NCI-H748 (cell line): ENCODE data around the gene OR2AK2.

Experiments used
- DNase-seq: peaks from one replicate; lab custom pipeline; 2025; ENCODE audit not compliant: unreplicated experiment; lab: John Stamatoyannopoulos, UW

OR2AK2 gene

GRCh38 chr1:247964933-247965332, at the start of gene OR2AK2:
Gene OR2AK2 (plus strand): TSS chr1:247965233. CDS start chr1:247965377, 144 bp downstream.
- DNase-seq, result no peak

- no peak for DNase-seq
Observed at GRCh38 chr1:247919952-247920351, 45.1 kb upstream of the OR2AK2 start, which contains the start of gene OR2T8. Gene OR2T8 (plus strand): TSS chr1:247920252. CDS start chr1:247921018, 766 bp downstream.

- no peak for DNase-seq
Observed at GRCh38 chr1:247923941-247924340, 41.1 kb upstream of the OR2AK2 start.

GRCh38 chr1:247924868-247925267, 40.2 kb upstream of the OR2AK2 start, which contains the start of gene OR2AJ1:
Gene OR2AJ1 (plus strand): TSS chr1:247924889. CDS start chr1:247933769, 8,880 bp downstream.
- DNase-seq, result no peak

- DNase-seq, result no peak
Observed at GRCh38 chr1:247933989-247934388, 31.0 kb upstream of the OR2AK2 start.

GRCh38 chr1:247935781-247936180, 29.3 kb upstream of the OR2AK2 start:
- DNase-seq, result no peak

- no peak for DNase-seq
Observed at GRCh38 chr1:247936415-247936814, 28.6 kb upstream of the OR2AK2 start.

GRCh38 chr1:247936965-247937734, 27.9 kb upstream of the OR2AK2 start:
- DNase-seq, result peak; percentile 91

GRCh38 chr1:247942624-247943023, 22.4 kb upstream of the OR2AK2 start:
- DNase-seq, result no peak

- DNase-seq, result no peak
Observed at GRCh38 chr1:247948558-247948957, 16.5 kb upstream of the OR2AK2 start, which contains the start of gene OR2L8. Gene OR2L8 (plus strand): TSS chr1:247948858. CDS start chr1:247948858, 0 bp downstream.

GRCh38 chr1:247953408-247953807, 11.6 kb upstream of the OR2AK2 start:
- DNase-seq, result no peak

- no peak for DNase-seq
Observed at GRCh38 chr1:247961791-247962190, 3.2 kb upstream of the OR2AK2 start.

GRCh38 chr1:247962911-247963588, 2.0 kb upstream of the OR2AK2 start:
- DNase-seq, result no peak

GRCh38 chr1:247966532-247967204, 1.6 kb downstream of the OR2AK2 start:
- peak; percentile 6 for DNase-seq

GRCh38 chr1:247992986-247993385, 28.0 kb downstream of the OR2AK2 start:
- DNase-seq, result no peak

- DNase-seq, result no peak
Observed at GRCh38 chr1:247998811-247999210, 33.8 kb downstream of the OR2AK2 start.

GRCh38 chr1:248000169-248000568, 35.1 kb downstream of the OR2AK2 start:
- no peak for DNase-seq

GRCh38 chr1:248007778-248008177, 42.7 kb downstream of the OR2AK2 start:
- DNase-seq, result no peak

- DNase-seq, result peak; percentile 0
Observed at GRCh38 chr1:248009681-248010080, 44.6 kb downstream of the OR2AK2 start.

GRCh38 chr1:248013229-248013710, 48.2 kb downstream of the OR2AK2 start, which contains the start of gene OR2L5:
Gene OR2L5 (plus strand): TSS chr1:248013660. CDS start chr1:248021948, 8,288 bp downstream.
- no peak for DNase-seq

- DNase-seq, result no peak
Observed at GRCh38 chr1:248015803-248016202, 50.8 kb downstream of the OR2AK2 start.
